HG02623 (cell line): ENCODE measurements around the gene IL17RD.

Experiments
- ATAC-seq: cut with Tn5 transposase; IDR thresholded peaks from one replicate; pipeline ENCODE4 v1.9.1; 2021; ENCODE audit warnings: moderate library complexity; ENCODE audit not compliant: unreplicated experiment

The IL17RD gene

DNA sequence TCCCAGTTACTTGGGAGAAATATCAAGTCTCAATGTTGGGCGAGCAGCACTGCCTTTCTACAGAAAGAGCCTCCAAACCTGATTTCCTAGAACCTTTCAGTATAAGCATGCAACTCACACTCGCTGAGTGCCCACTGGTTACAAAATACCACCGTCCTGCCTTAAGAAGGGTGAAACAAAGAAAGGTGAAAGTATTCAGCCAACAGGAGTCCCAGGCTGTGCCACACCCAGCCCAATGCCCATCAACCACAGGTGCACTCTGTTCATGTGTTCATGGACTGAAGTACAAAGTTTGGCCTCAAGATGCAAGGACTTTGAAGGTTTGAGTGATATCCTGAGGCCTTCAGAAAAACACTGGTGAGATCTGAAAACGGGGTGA, 34.0 kb downstream of the IL17RD start:
- ATAC-seq: no peak

DNA sequence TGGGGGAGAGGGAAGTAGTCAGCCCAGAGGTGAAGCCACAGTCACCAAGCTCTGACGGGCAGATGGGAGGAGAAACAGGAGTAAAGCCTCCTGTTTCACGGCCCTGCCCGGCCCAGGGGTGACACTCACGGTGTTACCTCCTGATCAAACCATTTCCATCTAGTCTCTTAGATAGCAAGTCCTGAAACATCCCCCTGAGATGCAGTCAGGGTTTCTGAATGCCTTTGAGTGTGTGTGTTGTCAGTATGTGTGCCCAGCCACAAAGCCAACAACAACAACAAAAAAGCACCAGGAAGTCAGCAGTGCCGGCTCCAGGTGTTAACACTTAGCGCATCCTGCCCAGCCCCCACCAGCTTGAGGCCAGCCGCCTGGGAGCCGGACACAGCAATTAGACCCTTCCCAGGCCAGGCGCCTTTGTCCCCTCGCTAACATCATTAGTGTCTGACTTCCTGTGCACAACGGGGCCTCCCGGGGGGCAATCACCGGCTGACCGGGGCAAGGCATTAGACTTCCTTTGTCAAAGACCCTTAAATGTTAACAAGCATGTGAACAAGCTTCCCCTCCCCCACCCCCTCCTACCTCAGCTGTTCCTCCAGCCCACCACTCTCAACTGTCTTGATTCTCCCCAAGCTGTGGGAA, 34.5 kb downstream of the IL17RD start:
- no peak for ATAC-seq

GRCh38 chr3:57128826-57129667, 36.1 kb downstream of the IL17RD start:
- ATAC-seq: no peak

GRCh38 chr3:57127891-57128518, 37.1 kb downstream of the IL17RD start:
- no peak for ATAC-seq

DNA sequence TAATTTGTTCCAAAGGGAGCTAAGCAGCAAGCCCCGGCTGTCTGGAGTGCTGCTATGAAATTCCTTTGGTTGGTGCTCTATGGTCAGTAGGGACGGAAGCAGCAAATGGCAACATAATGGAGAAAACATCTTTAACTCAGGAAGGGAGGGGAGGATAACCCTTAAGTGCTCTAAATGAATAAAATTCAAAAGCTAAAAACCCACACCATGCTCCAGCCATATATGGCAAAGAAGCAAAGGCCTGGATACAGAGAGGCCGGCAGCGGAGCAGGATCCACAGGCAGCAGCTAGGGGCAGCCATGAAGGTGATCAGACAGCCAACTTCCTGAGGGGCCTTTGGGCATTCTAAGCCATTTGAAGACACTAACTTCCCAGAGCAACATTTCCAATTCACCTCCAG, 38.9 kb downstream of the IL17RD start:
- no peak for ATAC-seq

DNA sequence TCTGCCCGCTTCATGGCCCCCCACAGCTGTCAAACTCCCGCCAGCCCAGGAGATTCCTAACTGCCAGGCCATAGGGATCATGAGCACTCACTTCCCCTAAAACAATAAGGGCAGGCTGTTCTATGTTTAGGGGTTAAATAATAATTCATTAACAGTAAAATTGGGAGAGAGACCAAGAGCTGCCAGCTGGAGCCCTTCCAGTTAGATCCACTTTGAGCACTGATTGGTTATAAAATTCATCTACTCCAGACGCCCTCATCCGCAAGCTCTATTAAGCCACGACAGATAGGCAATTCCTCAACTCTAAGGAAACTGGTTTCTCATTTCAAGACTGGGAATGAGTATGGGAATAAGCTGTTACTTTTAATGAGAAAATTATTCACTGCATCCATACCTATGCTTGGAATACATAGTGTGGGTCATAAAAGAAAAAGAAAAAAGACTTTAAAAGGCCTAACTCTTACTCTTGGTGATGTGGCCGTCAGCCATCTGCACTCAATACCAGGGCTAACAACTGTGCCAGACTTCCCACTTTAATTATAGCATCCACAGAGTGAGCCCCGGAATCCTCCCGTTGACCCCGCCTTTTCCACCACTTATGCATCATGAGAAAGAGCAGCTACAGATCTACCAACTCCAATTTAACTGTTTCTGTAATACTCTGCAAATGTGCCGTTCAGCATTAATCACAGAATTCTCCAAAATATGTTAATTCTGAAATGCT, 44.5 kb downstream of the IL17RD start:
- no peak for ATAC-seq

GRCh38 chr3:57120040-57120439, 45.1 kb downstream of the IL17RD start:
- no peak for ATAC-seq

DNA sequence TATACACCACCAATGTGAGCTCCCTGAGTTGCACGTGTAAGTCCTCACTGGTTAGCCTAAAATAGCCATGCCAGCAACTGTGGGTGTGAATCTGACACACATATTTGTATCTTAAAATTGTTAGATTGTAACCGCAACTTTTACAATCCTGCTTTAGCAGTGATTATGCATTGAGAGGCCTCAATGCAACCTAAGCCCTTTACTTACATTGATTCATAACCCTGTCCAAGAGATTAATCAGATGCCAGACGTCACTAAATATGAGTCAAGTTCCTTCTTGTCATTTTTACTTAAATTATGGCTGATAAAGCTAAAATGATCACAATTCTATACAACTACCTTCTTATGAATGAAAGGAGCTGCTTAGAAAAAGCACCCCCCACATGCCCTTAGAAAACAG, 46.9 kb downstream of the IL17RD start:
- no peak for ATAC-seq

GRCh38 chr3:57116501-57116900, 48.7 kb downstream of the IL17RD start:
- ATAC-seq: no peak

DNA sequence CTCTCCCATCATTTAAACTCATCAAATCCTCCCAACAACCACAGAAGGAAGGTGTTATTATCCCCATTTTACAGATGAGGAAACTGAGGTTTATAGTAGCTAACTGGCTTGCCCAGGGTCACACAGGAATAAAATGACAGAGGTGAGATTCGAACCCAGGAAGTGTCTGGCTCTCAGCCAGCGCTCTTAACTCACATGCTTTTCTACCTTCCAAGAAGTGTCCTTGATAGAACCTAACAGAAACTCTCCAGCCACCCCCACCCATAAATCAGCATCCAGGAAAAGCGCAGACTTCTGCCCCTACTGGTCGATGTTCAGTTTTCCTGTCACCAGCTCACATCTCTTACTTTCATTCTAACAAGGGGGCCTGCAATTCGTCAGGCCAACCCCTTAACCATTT, 52.9 kb downstream of the IL17RD start:
- no peak for ATAC-seq

- ATAC-seq: no peak
Measured at GRCh38 chr3:57110798-57111197, 54.4 kb downstream of the IL17RD start.

DNA sequence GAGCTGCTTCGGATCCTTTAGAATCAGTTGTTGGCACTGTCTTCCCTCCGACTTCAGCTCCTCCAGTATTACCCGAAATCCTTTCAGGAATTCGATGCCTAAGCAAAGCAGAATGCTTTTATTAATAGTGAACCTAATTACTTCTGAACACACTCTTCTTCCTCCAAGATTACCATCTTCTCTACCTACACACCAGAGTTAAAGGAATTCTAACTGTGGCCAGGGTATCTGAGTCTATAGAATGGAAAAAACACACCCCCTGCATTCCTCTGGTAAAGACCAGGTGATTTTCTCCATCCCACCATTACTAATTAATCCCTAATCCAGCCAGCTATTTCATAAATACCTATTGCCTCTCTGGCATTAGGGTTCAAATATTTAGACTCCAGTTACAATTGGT, 54.9 kb downstream of the IL17RD start:
- no peak for ATAC-seq

- ATAC-seq: no peak
Measured at GRCh38 chr3:57109437-57110199, 55.5 kb downstream of the IL17RD start.

GRCh38 chr3:57108684-57109083, 56.5 kb downstream of the IL17RD start:
- no peak for ATAC-seq

- no peak for ATAC-seq
Measured at GRCh38 chr3:57105585-57105984, 59.6 kb downstream of the IL17RD start.

DNA sequence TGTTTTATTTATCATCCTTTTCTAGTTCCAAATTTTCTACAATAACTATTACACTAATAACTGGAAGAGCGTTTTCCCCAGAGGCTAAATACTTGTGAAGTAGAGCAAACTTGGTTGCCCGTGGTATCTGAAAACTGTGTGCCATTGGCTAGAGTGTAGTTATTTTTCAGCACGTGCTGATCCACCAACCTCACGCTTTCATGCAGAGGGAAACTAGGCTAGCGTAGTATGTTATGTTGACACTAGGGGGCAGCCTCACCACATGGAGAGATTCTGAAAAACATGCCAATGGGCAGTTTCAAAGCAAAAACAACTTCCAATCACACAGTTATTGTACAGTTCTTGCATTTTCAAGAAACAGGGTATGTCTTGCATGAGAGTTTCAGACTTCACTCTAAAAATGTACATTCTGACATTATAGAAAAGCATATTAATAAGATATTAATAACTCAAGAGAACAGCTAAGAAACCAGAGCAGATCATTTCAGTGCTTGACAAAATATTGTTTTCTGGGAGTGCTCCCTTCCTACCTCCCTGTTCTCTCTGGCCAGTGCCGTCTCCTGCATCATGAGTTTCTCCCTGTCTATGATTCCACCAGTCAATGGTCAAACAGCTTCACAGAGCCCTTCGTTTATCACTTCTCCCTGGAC, 65.0 kb downstream of the IL17RD start:
- ATAC-seq: no peak

DNA sequence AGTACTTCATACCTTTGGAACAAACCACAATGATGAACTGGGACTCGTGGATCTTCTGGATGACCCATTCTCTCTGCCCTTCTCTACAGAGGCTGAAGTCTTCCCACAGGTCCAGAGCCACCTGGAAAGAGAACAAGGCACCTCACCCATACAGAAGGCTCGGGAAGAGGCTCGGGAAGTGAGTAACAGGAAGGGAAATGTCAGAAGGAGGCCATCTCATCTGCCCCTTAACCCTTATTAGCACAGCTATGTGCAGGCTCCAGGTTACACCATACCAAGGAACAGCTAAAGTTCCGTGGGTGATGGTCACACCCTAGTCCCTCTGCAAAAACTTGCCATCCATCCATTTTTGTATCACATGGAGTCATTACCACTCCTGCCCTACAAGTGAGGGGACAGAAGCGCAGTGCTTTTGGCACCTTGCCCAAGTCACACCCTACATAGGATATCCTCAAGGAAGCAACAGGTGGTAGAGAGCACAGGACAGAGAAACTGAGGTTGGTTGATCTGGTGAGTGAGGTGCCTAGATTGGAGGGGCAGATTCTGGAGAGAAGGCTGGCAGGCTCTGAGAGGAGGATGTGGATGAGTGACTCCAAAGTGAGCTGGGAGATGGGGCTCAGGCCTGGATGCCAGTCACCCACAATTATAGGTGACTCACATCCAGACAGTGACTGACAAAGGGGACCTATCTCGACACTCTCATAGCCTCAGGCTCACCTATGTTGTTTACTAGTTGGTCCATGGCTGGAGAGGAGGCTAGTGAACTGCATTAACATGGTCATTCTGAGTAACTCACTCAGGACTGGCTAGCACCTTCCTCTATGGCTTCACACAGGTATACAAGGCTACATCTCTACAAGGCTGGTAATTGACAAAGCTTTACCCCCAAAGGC, 66.5 kb downstream of the IL17RD start:
- ATAC-seq: no peak

DNA sequence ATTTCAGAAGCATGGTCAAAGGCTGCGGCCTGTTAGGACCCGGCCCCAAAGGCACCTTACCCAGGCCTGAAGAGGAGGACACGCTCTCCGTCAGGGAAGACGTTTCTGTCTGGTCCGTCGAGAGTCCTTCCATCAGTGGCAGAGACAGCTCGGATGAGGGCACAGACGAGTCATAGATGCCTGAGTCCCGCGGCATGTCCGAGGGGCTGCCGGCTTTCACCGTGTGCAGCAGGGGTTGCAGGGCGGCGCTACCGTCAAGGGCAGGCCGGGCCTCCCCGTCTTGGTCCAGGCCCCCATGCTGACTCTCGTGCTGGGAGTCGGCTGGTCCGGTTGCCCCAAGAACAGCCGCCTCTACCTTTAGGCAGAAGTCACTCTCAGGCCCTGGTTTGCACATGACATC, 67.6 kb downstream of the IL17RD start:
- no peak for ATAC-seq

DNA sequence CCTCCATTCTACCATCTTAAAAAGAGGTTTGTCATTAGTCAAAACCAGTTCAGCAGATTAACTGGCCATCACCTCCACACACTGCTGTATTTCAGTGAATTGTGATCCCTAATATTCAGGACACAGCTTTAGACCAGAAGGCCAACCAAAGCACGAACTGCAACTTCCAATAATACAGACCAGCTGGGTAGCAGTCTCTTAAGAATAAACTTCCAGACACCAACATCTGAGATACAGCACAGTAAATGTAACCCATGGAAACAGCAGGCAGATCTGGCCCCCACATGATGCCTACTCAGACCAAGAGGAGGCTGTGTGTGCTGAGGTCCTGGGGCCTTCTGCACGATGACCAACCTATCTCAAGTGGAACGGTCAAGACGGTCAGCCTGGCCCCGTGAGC, 69.8 kb downstream of the IL17RD start:
- ATAC-seq: no peak
